Prostate gland (tissue), 2 donors: Measurements from ENCODE around the gene GLTPD2.

Experiments used
- POLR2A ChIP-seq: fragments of 450-650 bp; IDR thresholded peaks from one replicate; pipeline ENCODE4 v1.6.1; 2016; ENCODE audit warnings: antibody characterized with exemption, mild to moderate bottlenecking
- POLR2AphosphoS5 ChIP-seq: sonication (generic); formaldehyde crosslinking; IDR thresholded peaks from one replicate; pipeline ENCODE4 v1.6.1; 2017; ENCODE audit warnings: antibody characterized with exemption
- TF ChIP-seq, protein P1 (sequence below), 4 experiments: fragments of 200-600 bp in 2 of 4; fragments of 450-650 bp in 2 of 4; sonication (generic) in 2 of 4; IDR thresholded peaks; 1 replicate in 3 of 4; 2 replicates in 1 of 4; pipeline ENCODE4 v1.5.1; 2016 to 2019; ENCODE audit warnings: antibody characterized with exemption in 4 of 4, mild to moderate bottlenecking in 2 of 4, moderate library complexity in 2 of 4

DNA sequence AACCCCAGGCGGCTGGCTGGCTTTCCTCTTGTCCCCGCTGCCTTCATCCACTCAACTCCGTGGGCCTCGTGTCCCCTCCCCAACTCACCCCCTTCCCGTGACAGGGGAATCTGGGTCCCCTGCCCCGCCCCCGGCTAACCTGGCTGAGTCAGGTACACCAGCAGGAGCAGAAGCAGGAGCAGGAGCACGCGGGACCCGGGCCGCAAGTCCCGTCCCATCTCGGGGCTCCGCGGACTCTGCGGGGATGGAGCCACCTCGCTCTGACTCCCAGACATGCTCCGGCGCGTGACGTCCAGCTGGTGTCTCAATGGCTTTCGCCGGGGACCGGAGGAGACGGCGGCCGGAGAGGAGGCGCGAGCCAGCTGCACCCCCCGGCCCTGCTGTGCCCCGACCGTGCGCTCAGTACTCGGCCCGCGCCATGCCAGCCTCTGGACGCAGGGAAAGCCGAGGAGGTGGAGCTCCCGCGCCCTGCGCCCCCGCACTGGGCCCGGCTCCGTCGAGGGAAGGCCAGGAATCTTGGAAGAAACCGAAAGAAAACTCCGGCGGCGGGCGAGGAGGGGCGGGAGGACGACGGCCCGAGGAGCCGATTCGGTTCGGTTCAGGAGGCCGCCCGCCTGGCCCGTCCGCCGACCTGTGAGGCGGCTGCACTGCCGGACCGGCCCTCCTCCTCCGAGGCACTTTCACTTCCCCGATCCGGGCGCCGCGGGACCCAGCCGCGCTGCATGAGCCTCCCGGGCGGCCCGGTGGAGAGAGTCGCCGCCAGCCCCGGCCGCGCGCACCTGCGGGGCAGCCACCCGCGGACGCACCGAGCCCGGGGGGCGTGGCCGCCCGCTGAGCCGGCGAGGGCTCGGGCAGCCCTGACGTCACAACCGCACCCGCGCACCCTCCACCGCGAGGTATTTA is 49.4 kb upstream of the GLTPD2 start, which contains the start of the genes CXCL16 and ZMYND15:
- TF ChIP-seq, protein P1, sequence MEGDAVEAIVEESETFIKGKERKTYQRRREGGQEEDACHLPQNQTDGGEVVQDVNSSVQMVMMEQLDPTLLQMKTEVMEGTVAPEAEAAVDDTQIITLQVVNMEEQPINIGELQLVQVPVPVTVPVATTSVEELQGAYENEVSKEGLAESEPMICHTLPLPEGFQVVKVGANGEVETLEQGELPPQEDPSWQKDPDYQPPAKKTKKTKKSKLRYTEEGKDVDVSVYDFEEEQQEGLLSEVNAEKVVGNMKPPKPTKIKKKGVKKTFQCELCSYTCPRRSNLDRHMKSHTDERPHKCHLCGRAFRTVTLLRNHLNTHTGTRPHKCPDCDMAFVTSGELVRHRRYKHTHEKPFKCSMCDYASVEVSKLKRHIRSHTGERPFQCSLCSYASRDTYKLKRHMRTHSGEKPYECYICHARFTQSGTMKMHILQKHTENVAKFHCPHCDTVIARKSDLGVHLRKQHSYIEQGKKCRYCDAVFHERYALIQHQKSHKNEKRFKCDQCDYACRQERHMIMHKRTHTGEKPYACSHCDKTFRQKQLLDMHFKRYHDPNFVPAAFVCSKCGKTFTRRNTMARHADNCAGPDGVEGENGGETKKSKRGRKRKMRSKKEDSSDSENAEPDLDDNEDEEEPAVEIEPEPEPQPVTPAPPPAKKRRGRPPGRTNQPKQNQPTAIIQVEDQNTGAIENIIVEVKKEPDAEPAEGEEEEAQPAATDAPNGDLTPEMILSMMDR (IDR thresholded peaks at IDR 0.05): peak in 1 of 4 experiments; percentile 5
- TF ChIP-seq POLR2A: peak; percentile 74
- peak; percentile 13 for TF ChIP-seq POLR2AphosphoS5
